ENCODE results near the gene ELMO1.

ELMO1 gene

GRCh38 chr7:37405603-37406122 is 43.0 kb downstream of the ELMO1 start:
- no peak for DNase-seq

DNA sequence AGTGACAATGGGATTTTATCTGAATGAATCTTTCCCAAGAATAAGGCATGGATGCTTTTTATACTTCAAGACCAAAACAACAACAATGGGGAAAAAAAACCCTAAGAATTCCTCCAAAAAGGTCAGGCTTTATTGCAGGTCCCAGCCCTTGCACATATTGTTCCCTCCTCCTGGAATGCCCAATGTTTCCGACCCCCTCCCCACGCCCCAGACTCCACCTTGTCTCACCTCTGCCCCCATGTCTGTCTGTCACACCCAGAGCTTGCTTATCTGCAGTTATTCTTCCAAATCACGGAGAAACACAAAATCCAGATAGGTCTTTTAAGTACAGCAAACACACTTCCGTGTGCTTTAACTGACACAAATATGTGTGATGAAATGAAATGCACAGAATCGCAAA is 43.5 kb downstream of the ELMO1 start:
- no peak for DNase-seq

DNA sequence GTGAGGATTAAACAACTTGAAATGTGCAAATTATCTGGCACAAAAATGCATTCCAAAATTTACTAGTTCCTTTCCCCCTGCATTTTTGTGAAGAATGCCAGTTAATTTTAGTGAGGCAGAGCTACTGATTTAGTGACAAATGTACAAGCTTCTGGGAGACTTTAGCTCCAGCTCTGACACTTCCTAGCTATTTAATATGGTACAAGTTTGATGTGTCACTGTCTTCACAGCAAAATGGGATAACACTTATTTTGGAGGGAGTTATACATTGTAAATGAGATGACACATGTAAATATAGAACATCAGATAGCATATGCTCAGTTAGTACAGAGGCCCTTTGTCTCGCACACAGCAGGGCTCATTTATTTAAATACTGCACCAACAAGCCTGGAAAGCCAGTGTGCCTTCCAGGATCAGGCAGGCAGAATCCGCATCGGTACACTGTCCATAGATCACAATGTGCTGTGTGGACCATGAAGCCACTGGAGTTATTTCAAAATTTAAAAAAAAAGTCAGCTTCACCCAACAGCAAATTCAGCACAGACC is 48.7 kb downstream of the ELMO1 start:
- DNase-seq, result no peak

DNA sequence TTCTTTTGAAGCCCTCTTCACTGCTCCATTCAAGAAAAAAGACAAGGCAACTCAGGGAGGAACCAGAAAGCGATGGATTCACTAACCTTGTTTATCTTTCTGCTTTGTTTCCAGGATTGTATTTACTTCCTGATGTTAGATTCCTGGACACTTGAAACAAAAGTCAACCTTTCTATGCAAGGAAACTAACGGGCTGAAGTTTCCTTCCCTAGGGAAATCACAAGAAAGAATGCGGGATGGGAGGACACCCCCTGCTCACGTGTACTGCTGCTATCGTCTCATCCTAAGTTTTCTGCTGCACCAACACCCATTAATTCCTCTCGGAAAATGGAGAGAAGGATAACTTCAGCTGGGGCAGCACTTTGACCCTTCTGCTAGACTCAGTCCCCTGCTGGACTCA is 50.3 kb downstream of the ELMO1 start:
- DNase-seq, result no peak

- DNase-seq, result no peak
Observed at GRCh38 chr7:37395618-37396259, 52.9 kb downstream of the ELMO1 start.

DNA sequence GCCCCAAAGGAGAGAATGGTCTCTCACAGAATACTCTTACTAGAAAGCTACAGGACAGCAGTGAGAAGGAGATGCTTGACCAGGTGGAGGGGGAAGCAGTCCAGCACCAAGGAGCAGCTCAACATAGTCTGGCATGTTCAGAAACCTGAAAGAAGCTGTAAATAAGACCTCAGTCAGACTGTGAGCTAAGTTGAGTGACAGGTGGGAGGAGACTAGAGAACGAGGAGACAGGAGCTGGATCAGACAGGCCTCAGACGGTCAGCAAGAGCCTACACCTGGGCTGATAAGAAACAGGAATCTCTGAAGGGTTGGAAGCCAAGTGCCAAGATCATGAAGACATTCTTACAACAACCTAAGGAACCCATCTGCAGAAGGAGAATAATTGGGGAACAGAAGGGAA is 54.5 kb downstream of the ELMO1 start:
- no peak for DNase-seq

- no peak for DNase-seq
Observed at GRCh38 chr7:37393476-37393875, 55.2 kb downstream of the ELMO1 start.

GRCh38 chr7:37392673-37393017 is 56.0 kb downstream of the ELMO1 start:
- no peak for DNase-seq

- DNase-seq, result peak; percentile 71
Observed at GRCh38 chr7:37391791-37392672, 56.6 kb downstream of the ELMO1 start.

- peak; percentile 53 for DNase-seq
Observed at GRCh38 chr7:37390114-37390513, 58.5 kb downstream of the ELMO1 start.

DNA sequence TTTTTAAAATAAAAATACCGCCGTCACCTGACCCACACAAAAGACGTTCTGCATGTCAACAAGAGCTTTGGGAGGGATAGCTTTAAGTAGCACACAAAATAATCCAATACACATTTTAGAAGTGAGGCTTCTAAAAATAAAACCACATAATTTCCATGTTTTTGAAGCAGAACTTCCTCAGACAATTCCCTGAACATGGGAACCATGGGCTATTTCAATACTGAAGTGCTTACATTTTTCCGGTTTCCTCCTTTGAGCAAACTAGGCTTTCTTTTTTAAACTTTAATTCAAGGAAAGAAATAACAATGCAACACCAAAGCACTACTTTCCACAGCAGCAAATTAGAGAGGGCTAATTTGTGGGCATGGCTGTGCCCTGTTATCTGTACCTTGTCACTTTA is 59.9 kb downstream of the ELMO1 start:
- DNase-seq, result no peak

GRCh38 chr7:37385787-37386186 is 62.9 kb downstream of the ELMO1 start:
- peak; percentile 82 for DNase-seq

DNA sequence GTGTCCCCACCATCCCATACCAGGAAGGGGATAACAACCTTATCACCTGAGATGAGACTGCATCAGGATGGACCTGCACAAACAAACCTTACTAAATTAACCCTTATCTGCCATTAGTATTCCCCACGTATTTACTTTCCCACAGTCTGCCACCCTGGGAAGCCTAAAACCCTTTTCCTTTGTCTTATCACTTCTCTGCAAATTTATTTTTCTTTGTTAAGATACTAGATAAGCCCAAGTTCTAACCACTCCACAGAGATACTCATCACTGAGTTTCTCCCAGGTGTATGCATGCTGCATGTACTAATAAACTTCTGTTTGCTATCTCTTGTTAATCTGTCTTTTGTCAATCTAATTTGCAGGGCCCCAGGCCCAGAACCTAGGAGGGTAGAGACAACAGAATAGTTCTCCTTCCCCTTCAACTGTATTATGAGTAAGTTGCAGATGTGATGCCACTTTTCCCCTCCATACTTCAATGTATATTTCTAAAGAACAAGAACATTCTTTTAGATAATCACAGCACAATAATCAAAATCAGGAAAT is 66.0 kb downstream of the ELMO1 start:
- DNase-seq, result no peak

DNA sequence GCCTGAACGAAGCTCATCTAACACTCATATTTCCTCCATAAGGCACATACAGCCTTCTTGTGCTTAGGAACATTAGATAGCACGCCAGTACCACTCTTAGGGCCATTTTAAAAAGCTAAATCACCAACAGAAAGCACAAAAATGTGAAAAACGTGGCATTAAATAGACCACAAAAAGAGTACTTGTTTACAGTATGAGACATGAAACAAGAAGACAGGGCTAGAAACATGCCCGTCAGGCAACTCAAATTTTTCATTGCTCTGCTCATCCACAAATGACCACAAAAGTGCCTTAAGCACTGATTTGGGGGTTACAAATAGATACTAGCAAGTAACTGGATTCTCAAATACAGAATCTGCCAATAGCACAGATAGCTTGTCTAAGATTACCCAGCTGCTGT is 67.8 kb downstream of the ELMO1 start:
- DNase-seq, result no peak

GRCh38 chr7:37379546-37380277 is 69.0 kb downstream of the ELMO1 start:
- no peak for DNase-seq

DNA sequence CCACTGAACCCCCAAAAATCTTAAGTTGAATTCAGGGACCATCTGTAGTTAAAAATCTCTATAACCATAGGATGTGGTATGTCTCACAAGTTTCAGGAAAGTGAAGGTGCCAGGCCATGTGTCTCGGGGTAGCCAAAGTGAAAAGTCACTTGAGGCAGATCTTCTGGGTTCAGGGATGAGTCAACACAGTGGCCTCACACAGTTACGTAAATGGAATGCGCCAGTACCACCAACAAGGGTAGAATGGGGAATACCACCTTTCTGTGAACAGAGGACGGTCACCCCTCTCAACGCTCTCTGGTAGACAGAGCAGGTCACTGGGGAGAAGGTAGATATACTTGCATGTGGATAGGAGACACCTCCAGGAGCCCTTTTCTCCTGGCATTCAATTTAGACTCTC is 71.4 kb downstream of the ELMO1 start:
- no peak for DNase-seq

GRCh38 chr7:37376386-37376785 is 72.3 kb downstream of the ELMO1 start:
- DNase-seq, result peak; percentile 29

- no peak for DNase-seq
Observed at GRCh38 chr7:37372750-37373149, 75.9 kb downstream of the ELMO1 start.

DNA sequence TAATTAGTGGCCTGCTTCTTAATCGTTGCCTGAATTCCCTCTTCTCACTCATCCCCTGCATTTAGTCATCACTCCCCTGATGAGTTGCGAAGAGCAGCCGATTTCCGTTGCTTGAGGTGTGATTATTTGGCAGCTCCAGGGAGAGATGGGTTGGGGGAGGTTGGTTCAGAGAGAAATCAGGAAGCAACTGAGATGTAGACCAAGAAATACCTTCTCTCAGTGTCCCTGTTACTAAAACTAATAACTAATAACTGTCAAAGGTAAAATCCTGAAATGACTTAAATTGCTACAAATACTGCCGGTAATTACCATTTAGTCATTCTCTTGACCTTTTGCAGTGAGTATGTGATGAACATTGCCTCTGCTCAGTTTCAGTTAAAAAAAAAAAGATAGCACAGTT is 76.9 kb downstream of the ELMO1 start:
- no peak for DNase-seq

DNA sequence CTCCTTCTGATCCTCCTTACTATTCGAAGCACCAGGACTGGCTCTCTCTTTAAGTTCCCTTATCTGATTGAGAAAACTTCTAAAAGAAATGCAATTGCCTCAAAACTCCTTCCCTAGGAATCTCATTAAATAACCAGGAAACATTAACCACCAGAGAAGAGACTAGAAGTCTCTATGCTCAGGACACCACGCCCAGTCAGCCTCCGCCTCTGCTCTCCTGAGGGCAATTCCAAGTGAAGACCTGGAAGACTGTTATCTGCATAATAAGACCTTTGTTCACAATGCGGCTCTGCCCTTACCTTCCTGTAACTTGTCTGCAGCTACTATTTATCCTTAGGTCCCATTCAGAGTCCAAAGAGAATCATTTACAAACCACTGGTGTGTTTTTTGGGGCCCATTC is 78.8 kb downstream of the ELMO1 start:
- DNase-seq, result no peak

DNA sequence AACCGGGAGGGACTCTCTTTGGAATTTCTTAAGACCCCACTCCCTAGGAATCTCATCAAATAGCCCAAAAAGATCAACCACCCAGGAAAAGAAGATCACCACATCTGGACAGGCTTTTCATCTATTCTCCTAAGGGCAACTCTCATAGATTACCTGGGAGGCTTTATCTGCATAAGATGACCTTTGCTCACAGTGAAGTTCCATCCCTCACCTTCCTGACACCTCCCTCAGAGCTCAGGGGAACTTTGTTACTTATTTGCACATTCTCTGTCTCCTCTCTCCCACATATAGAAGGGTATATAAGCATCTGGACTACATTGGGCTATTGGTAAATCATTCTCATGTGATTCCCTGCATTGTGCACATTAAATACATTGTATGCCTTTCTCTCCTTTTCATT is 80.1 kb downstream of the ELMO1 start:
- no peak for DNase-seq

GRCh38 chr7:37367010-37367409 is 81.7 kb downstream of the ELMO1 start:
- DNase-seq, result no peak

GRCh38 chr7:37366445-37366844 is 82.2 kb downstream of the ELMO1 start:
- DNase-seq, result no peak

Data from suppressor macrophage treated with lipopolysaccharide for 4 hours (primary cell).